ENCODE results near the gene FAM50B. TPM values are rescaled to one million over a fixed set of nuclear protein-coding genes. Genes with fewer than 3 reads are reported as not detected.

FAM50B gene
- total and polyA plus RNA-seq, 2 of the 13 experiments (the other 11 are each of a cell fraction or from before 2014, with no cell fraction given): 0.05 TPM; not detected in 1

- TF ChIP-seq HNF1A (IDR thresholded peaks at IDR 0.05; ENCODE audit: low read depth) (no peak), HNF1A (CRISPR knock-in tag; IDR thresholded peaks at IDR 0.05; ENCODE audit: borderline replicate concordance) (no peak), ETV5 (CRISPR knock-in tag; IDR thresholded peaks at IDR 0.05; ENCODE audit: borderline replicate concordance) (0 out of 2 replicates have a peak, but pooled peaks have one; percentile 19), GRHL1 (CRISPR knock-in tag; conservative IDR thresholded peaks at IDR 0.05) (no peak), CSRNP2 (CRISPR knock-in tag; conservative IDR thresholded peaks at IDR 0.05; ENCODE audit: low read depth) (no peak), STAG1 (CRISPR knock-in tag; IDR thresholded peaks at IDR 0.05) (peak; percentile 85), ZNF703 (CRISPR knock-in tag; IDR thresholded peaks at IDR 0.05; ENCODE audit: borderline replicate concordance) (no peak), ZNF619 (CRISPR knock-in tag; IDR thresholded peaks at IDR 0.05) (no peak), MTF1 (CRISPR knock-in tag; IDR thresholded peaks at IDR 0.05) (no peak), IRF2 (CRISPR knock-in tag; IDR thresholded peaks at IDR 0.05) (0 out of 2 replicates have a peak, but pooled peaks have one; percentile 64), KDM1A (CRISPR knock-in tag; IDR thresholded peaks at IDR 0.05) (no peak), KLF9 (CRISPR knock-in tag; IDR thresholded peaks at IDR 0.05; ENCODE audit: low read depth) (no peak), ZNF10 (CRISPR knock-in tag; IDR thresholded peaks at IDR 0.05; ENCODE audit: borderline replicate concordance, low read depth) (no peak), ASH2L (IDR thresholded peaks at IDR 0.05; ENCODE audit: insufficient read length, low read depth, low read length) (no peak), SYNCRIP (IDR thresholded peaks at IDR 0.05; ENCODE audit: insufficient read depth, low read depth, low read length) (no peak), ZMAT5 (CRISPR knock-in tag; IDR thresholded peaks at IDR 0.05; ENCODE audit: borderline replicate concordance, low read depth) (no peak), SMYD3 (CRISPR knock-in tag; IDR thresholded peaks at IDR 0.05) (no peak), HNF4A (CRISPR knock-in tag; IDR thresholded peaks at IDR 0.05) (0 out of 2 replicates have a peak, but pooled peaks have one; percentile 17), ZNF850 (CRISPR knock-in tag; conservative IDR thresholded peaks at IDR 0.05) (no peak), NFE2L1 (CRISPR knock-in tag; IDR thresholded peaks at IDR 0.05; ENCODE audit: borderline replicate concordance) (no peak), REXO4 (CRISPR knock-in tag; IDR thresholded peaks at IDR 0.05; ENCODE audit: borderline replicate concordance) (no peak), TBL1XR1 (IDR thresholded peaks at IDR 0.05; ENCODE audit: borderline replicate concordance, low read length, partially characterized antibody) (no peak)
Measured at GRCh38 chr6:3885262-3886036, 36.3 kb downstream of the FAM50B start (continued).

Measured in HepG2 (cell line).